Liver (tissue), 3 donors: Measurements from ENCODE around the gene BCL2L14.

ENCODE experiments used
- EGR1 ChIP-seq, 2 donors: IDR thresholded peaks; 2 replicates each; pipeline ENCODE4 v1.6.1; 2016 to 2018; ENCODE audit warnings: antibody characterized with exemption in 2 of 2, low read depth in 2 of 2
- FOXA1 ChIP-seq: IDR thresholded peaks from 2 replicates; pipeline ENCODE4 v1.6.1; 2016; ENCODE audit warnings: antibody characterized with exemption
- GABPA ChIP-seq, 2 donors: IDR thresholded peaks in 1 of 2; conservative IDR thresholded peaks in 1 of 2; 2 replicates each; pipeline ENCODE4 v1.6.1; 2016; ENCODE audit warnings: antibody characterized with exemption in 2 of 2, mild to moderate bottlenecking in 1 of 2, moderate library complexity in 1 of 2
- HNF4A ChIP-seq, 2 donors: conservative IDR thresholded peaks; 2 replicates each; pipeline ENCODE4 v1.6.1; 2016; ENCODE audit warnings: antibody characterized with exemption in 2 of 2, mild to moderate bottlenecking in 2 of 2
- JUND ChIP-seq, 2 donors: IDR thresholded peaks; 2 replicates each; pipeline ENCODE4 v1.6.1; 2016; ENCODE audit warnings: antibody characterized with exemption in 2 of 2
- RAD21 ChIP-seq, 2 donors: IDR thresholded peaks; 2 replicates each; pipeline ENCODE4 v1.6.1; 2016; ENCODE audit warnings: antibody characterized with exemption in 2 of 2, mild to moderate bottlenecking in 2 of 2
- RXRA ChIP-seq, 2 donors: IDR thresholded peaks; 2 replicates each; pipeline ENCODE4 v1.6.1; 2017 to 2018; ENCODE audit warnings: antibody characterized with exemption in 2 of 2, mild to moderate bottlenecking in 1 of 2
- SP1 ChIP-seq: IDR thresholded peaks from 2 replicates; pipeline ENCODE4 v1.6.1; 2018; ENCODE audit warnings: antibody characterized with exemption, mild to moderate bottlenecking
- TAF1 ChIP-seq: conservative IDR thresholded peaks from 2 replicates; pipeline ENCODE4 v1.6.1; 2016; ENCODE audit warnings: antibody characterized with exemption, mild to moderate bottlenecking
- YY1 ChIP-seq: IDR thresholded peaks from 2 replicates; pipeline ENCODE4 v1.6.1; 2016; ENCODE audit warnings: antibody characterized with exemption, mild to moderate bottlenecking
- TF ChIP-seq, protein P1 (sequence below): IDR thresholded peaks from 2 replicates; pipeline ENCODE4 v1.6.1; 2016; ENCODE audit warnings: antibody characterized with exemption
- TF ChIP-seq, protein P2 (sequence below): fragments of 150-350 bp; IDR thresholded peaks from 2 replicates; pipeline ENCODE4 v1.5.1; 2017; ENCODE audit warnings: improper control_type of control experiment, low read depth, low read length; ENCODE audit not compliant: missing input control
- TF ChIP-seq, protein P3 (sequence below): IDR thresholded peaks from 2 replicates; pipeline ENCODE4 v1.6.1; 2016; ENCODE audit warnings: antibody characterized with exemption
- TF ChIP-seq, protein P4 (sequence below): IDR thresholded peaks from 2 replicates; pipeline ENCODE4 v1.6.1; 2016; ENCODE audit warnings: antibody characterized with exemption, mild to moderate bottlenecking
- donor health status: healthy.
- donor health status: healthy.

DNA sequence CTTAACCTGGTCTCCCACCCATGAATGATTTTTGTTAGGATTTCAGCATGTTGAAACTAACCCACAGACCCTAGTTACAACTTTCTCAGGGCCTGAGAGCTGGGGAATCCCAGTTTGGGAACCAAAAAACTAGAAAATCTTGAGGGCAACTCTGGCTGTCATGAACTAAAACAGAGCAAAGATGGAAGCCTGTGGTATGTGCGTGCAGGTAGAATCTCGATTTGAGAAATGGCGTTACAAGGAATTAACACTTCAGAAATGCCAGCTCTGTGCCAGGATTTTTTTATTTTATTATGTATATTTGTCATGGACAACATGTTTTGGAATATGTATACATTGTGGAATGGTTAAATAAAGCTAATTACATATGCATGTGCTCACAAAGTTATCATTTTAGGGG lies 36.4 kb upstream of the BCL2L14 start:
- TF ChIP-seq, protein P1, sequence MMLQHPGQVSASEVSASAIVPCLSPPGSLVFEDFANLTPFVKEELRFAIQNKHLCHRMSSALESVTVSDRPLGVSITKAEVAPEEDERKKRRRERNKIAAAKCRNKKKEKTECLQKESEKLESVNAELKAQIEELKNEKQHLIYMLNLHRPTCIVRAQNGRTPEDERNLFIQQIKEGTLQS = no peak
- TF ChIP-seq, protein P2, sequence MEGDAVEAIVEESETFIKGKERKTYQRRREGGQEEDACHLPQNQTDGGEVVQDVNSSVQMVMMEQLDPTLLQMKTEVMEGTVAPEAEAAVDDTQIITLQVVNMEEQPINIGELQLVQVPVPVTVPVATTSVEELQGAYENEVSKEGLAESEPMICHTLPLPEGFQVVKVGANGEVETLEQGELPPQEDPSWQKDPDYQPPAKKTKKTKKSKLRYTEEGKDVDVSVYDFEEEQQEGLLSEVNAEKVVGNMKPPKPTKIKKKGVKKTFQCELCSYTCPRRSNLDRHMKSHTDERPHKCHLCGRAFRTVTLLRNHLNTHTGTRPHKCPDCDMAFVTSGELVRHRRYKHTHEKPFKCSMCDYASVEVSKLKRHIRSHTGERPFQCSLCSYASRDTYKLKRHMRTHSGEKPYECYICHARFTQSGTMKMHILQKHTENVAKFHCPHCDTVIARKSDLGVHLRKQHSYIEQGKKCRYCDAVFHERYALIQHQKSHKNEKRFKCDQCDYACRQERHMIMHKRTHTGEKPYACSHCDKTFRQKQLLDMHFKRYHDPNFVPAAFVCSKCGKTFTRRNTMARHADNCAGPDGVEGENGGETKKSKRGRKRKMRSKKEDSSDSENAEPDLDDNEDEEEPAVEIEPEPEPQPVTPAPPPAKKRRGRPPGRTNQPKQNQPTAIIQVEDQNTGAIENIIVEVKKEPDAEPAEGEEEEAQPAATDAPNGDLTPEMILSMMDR = no peak
- TF ChIP-seq GABPA (IDR thresholded peaks at IDR 0.05 in 1 of 2, conservative IDR thresholded peaks at IDR 0.05 in 1 of 2) (no peak), TAF1 (no peak), YY1 (no peak), RAD21 (IDR thresholded peaks at IDR 0.05) (no peak), JUND (IDR thresholded peaks at IDR 0.05) (no peak), EGR1 (IDR thresholded peaks at IDR 0.05; ENCODE audit: low read depth in 2 of 2) (no peak), SP1 (no peak), HNF4A (conservative IDR thresholded peaks at IDR 0.05) (no peak), FOXA1 (no peak), RXRA (IDR thresholded peaks at IDR 0.05) (no peak)
- TF ChIP-seq, protein P3, sequence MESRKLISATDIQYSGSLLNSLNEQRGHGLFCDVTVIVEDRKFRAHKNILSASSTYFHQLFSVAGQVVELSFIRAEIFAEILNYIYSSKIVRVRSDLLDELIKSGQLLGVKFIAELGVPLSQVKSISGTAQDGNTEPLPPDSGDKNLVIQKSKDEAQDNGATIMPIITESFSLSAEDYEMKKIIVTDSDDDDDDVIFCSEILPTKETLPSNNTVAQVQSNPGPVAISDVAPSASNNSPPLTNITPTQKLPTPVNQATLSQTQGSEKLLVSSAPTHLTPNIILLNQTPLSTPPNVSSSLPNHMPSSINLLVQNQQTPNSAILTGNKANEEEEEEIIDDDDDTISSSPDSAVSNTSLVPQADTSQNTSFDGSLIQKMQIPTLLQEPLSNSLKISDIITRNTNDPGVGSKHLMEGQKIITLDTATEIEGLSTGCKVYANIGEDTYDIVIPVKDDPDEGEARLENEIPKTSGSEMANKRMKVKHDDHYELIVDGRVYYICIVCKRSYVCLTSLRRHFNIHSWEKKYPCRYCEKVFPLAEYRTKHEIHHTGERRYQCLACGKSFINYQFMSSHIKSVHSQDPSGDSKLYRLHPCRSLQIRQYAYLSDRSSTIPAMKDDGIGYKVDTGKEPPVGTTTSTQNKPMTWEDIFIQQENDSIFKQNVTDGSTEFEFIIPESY = no peak
- TF ChIP-seq, protein P4, sequence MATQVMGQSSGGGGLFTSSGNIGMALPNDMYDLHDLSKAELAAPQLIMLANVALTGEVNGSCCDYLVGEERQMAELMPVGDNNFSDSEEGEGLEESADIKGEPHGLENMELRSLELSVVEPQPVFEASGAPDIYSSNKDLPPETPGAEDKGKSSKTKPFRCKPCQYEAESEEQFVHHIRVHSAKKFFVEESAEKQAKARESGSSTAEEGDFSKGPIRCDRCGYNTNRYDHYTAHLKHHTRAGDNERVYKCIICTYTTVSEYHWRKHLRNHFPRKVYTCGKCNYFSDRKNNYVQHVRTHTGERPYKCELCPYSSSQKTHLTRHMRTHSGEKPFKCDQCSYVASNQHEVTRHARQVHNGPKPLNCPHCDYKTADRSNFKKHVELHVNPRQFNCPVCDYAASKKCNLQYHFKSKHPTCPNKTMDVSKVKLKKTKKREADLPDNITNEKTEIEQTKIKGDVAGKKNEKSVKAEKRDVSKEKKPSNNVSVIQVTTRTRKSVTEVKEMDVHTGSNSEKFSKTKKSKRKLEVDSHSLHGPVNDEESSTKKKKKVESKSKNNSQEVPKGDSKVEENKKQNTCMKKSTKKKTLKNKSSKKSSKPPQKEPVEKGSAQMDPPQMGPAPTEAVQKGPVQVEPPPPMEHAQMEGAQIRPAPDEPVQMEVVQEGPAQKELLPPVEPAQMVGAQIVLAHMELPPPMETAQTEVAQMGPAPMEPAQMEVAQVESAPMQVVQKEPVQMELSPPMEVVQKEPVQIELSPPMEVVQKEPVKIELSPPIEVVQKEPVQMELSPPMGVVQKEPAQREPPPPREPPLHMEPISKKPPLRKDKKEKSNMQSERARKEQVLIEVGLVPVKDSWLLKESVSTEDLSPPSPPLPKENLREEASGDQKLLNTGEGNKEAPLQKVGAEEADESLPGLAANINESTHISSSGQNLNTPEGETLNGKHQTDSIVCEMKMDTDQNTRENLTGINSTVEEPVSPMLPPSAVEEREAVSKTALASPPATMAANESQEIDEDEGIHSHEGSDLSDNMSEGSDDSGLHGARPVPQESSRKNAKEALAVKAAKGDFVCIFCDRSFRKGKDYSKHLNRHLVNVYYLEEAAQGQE = no peak
